ENCODE data around the gene ZNF670. TPM values are rescaled to one million over a fixed set of nuclear protein-coding genes. Genes with fewer than 3 reads are reported as not detected.

ZNF670 gene
- total RNA-seq, 1 experiment from 2014 or later: 2.5 TPM

DNA sequence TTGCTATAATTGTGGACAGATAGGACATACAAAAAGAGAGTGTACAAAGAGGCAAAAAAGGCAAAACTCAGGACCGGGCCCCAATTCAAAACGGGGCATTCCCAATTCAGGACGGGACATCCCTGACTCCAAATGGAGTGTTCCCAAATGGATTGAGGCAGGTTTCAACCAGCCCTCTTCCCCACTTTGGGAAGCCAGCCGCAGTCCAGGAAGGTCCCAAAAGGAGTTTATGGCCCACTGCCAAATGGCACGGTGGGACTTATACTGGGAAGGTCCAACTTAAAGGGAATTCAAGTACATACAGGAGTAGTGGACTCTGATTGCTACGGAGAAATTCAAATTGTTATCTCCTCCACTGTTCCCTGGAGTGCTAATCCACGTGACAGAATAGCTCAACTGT lies 29.1 kb upstream of the ZNF670 start:
- 0 out of 2 replicates have a peak, but pooled peaks cover 4% of the 10 kb centered on the region for H3K4me1 ChIP-seq (replicated peaks; ENCODE audit: insufficient read depth)
- no peaks in the 10 kb centered on the region for H3K9me2 ChIP-seq (ENCODE audit: insufficient read depth)
- H3K9me3 ChIP-seq (ENCODE audit: insufficient read depth, low read depth): peaks cover 3% of the 10 kb centered on the region; the same call in 1 of the 2 replicates
- no peak overlapping the region for H3K4me2 ChIP-seq
- ChIA-PET POLR2A (ENCODE audit: unreplicated experiment) (no interaction called here), CTCF (no interaction called here)
- BruUV-seq (replicated peaks): no TSS peak
- TF ChIP-seq CTCF (conservative IDR thresholded peaks at IDR 0.05): no peak
- no peak for TF ChIP-seq EZH2 (IDR thresholded peaks at IDR 0.05; ENCODE audit: low read depth)
- H3K4me3 ChIP-seq: no peak overlapping the region
- no peak overlapping the region for H3K27ac ChIP-seq
- no peak overlapping the region for H2AFZ ChIP-seq
- peaks cover 8% of the 10 kb centered on the region; the same call in 1 of the 2 replicates for H3K27me3 ChIP-seq (ENCODE audit: insufficient read depth, low read depth)
- DNase-seq: no peak
- 0 out of 2 replicates have a peak, but pooled peaks cover 5% of the 10 kb centered on the region for H3F3A ChIP-seq (ENCODE audit: insufficient read depth, low read depth)
- H3K79me2 ChIP-seq (ENCODE audit: low read depth): peaks cover 6% of the 10 kb centered on the region
- intact Hi-C loops (cut with micrococcal nuclease; ENCODE audit: unreplicated experiment): no loop called here
- H3K36me3 ChIP-seq (ENCODE audit: low read depth): no peaks in the 10 kb centered on the region
- no peaks in the 10 kb centered on the region for H4K20me1 ChIP-seq (ENCODE audit: insufficient read depth)

DNA sequence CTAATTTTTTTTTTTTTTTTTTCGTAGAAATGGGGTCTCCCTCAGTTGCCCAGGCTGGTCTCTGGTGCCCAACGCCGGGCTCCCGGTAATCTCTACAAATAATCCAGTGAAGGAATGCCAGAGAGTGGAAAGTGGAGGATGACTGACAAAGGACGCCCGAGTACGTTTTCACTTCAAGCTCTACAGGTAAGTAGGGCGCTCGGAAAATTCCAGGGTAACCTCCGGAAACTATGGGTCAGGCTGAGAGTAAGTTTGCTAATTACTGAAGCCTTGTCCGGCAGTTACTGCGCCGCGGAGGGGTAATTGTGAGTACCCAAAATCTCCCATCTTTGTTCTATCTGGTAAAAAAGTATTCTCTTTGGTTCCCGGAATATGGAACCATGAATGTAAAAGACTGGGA lies 27.4 kb upstream of the ZNF670 start:
- no peak overlapping the region for H2AFZ ChIP-seq
- CTCF ChIA-PET: no interaction called here
- H3K4me1 ChIP-seq (replicated peaks; ENCODE audit: insufficient read depth): 0 out of 2 replicates have a peak, but pooled peaks cover 4% of the 10 kb centered on the region

DNA sequence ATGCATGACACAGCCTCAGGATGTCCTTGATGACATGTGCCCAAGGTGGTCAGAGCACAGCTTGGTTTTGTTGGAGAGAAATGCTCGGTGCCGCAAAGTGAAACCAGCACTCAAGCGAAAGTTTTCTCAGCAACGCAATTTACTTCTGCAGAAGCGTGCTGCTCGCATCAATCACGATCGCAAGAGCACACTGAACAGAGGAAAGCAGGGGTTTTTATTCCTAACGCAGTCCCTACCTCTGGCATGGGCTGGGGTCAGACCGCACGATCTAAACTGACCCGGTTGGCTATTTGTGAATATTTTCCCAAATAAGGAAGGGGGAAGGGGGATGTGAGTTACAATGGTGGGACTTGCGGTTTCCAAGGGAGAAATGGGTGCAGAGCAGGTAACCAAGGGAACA lies 26.4 kb upstream of the ZNF670 start:
- ChIA-PET CTCF (no interaction called here), POLR2A (ENCODE audit: unreplicated experiment) (no interaction called here)
- Histone ChIP-seq H3K36me3 (ENCODE audit: low read depth) (peaks cover 25% of the 10 kb centered on the region), H3K4me1 (replicated peaks; ENCODE audit: insufficient read depth) (0 out of 2 replicates have a peak, but pooled peaks cover 4% of the 10 kb centered on the region), H3K9me2 (ENCODE audit: insufficient read depth) (no peaks in the 10 kb centered on the region), H2AFZ (no peak overlapping the region), H3K4me2 (peak overlapping the region; percentile 78), H3K27me3 (ENCODE audit: insufficient read depth, low read depth) (peaks cover 8% of the 10 kb centered on the region; the same call in 1 of the 2 replicates), H3K4me3 (0 out of 2 replicates have a peak overlapping the region, but pooled peaks have one; percentile 24), H3K9me3 (ENCODE audit: insufficient read depth, low read depth) (peaks cover 22% of the 10 kb centered on the region), H3K27ac (no peak overlapping the region), H4K20me1 (ENCODE audit: insufficient read depth) (no peaks in the 10 kb centered on the region), H3F3A (ENCODE audit: insufficient read depth, low read depth) (0 out of 2 replicates have a peak, but pooled peaks cover 5% of the 10 kb centered on the region), H3K79me2 (ENCODE audit: low read depth) (peaks cover 6% of the 10 kb centered on the region)
- TF ChIP-seq CTCF (conservative IDR thresholded peaks at IDR 0.05): no peak
- no peak for TF ChIP-seq EZH2 (IDR thresholded peaks at IDR 0.05; ENCODE audit: low read depth)
- intact Hi-C loops (cut with micrococcal nuclease; ENCODE audit: unreplicated experiment): loop anchor here (1.0 to 5.0 kb wide), 3 partner anchors 27 to 227 kb away; partner anchors contain the start of genes ZNF496 and ZNF670
- no TSS peak for BruUV-seq (replicated peaks)
- no peak for DNase-seq

More for the DNA sequence above, 27.4 kb upstream of the ZNF670 start:
- Histone ChIP-seq H3K27ac (no peak overlapping the region), H3K27me3 (ENCODE audit: insufficient read depth, low read depth) (peaks cover 8% of the 10 kb centered on the region; the same call in 1 of the 2 replicates), H3K9me3 (ENCODE audit: insufficient read depth, low read depth) (peaks cover 19% of the 10 kb centered on the region), H4K20me1 (ENCODE audit: insufficient read depth) (no peaks in the 10 kb centered on the region), H3K9me2 (ENCODE audit: insufficient read depth) (no peaks in the 10 kb centered on the region), H3K4me3 (no peak overlapping the region), H3F3A (ENCODE audit: insufficient read depth, low read depth) (0 out of 2 replicates have a peak, but pooled peaks cover 5% of the 10 kb centered on the region), H3K4me2 (no peak overlapping the region), H3K36me3 (ENCODE audit: low read depth) (peaks cover 15% of the 10 kb centered on the region), H3K79me2 (ENCODE audit: low read depth) (peaks cover 6% of the 10 kb centered on the region)
- intact Hi-C loops (cut with micrococcal nuclease; ENCODE audit: unreplicated experiment): no loop called here
- no peak for DNase-seq
- no peak for TF ChIP-seq EZH2 (IDR thresholded peaks at IDR 0.05; ENCODE audit: low read depth)
- TF ChIP-seq CTCF (conservative IDR thresholded peaks at IDR 0.05): no peak
- BruUV-seq (replicated peaks): no TSS peak
- POLR2A ChIA-PET (ENCODE audit: unreplicated experiment): no interaction called here
